HepG2 (cell line): ENCODE results near the gene PACS1. TPM values are rescaled to one million over a fixed set of nuclear protein-coding genes. Genes with fewer than 3 reads are reported as not detected.

Experiments used
- ATAC-seq: fragments of 200-7000 bp; cut with Tn5 transposase; 3 replicates; pipeline ENCODE4 v1.9.1; 2020; ENCODE audit warnings: mild to moderate bottlenecking, moderate library complexity
- BruUV-seq: library from RNA; stranded (reverse); fragments of 400-500 nt; replicated peaks from 2 replicates; lab custom pipeline; 2021; lab: Mats Ljungman, UMichigan
- CTCF ChIA-PET: fragments of 300-600 bp; formaldehyde crosslinking; extraction: SDS; loops from one replicate; lab custom pipeline; 2021; ENCODE audit warnings: low total read pairs, inconsistent platforms, low intra/inter-chr PET ratio; lab: Yijun Ruan, JAX
- POLR2A ChIA-PET: fragments of 350-600 bp; sonication (Branson Sonifier 250); formaldehyde crosslinking; loops from one replicate; lab custom pipeline; 2020; ENCODE audit warnings: antibody characterized with exemption, inconsistent platforms; lab: Yijun Ruan, JAX
- DNase-seq: peaks from one replicate; pipeline ENCODE4 v3.0.0-alpha.2; 2015; ENCODE audit warnings: low spot score
- FAIRE-seq: peaks from 3 replicates; lab custom pipeline; 2011; peaks lifted over from hg19 to GRCh38; lab: Jason Lieb, UNC
- H2AFZ ChIP-seq: one replicate; pipeline ENCODE4 v1.6.1; 2011; ENCODE audit warnings: low read length, inconsistent platforms
- H3K27ac ChIP-seq: fragments of 300-600 bp; 3 replicates; pipeline ENCODE4 v1.8.0; 2011; ENCODE audit warnings: mixed run types, mild to moderate bottlenecking, mixed read lengths, low read length, inconsistent platforms; ENCODE audit not compliant: insufficient read depth; ENCODE audit errors: extremely low read length
- H3K27me3 ChIP-seq, 2 experiments: fragments of 200-600 bp in 1 of 2; 2 replicates in 1 of 2; 3 replicates in 1 of 2; pipeline versions ENCODE4 v1.6.0 to v1.8.0; 2011; ENCODE audit warnings: low read length in 2 of 2, mild to moderate bottlenecking in 2 of 2, moderate library complexity in 2 of 2, inconsistent platforms in 1 of 2; ENCODE audit not compliant: insufficient read depth in 2 of 2, control insufficient read depth in 1 of 2
- H3K36me3 ChIP-seq, 2 experiments: fragments of 200-600 bp in 1 of 2; replicated peaks in 1 of 2; 2 replicates in 1 of 2; 3 replicates in 1 of 2; pipeline versions ENCODE4 v1.5.1 to v1.8.0; 2011; ENCODE audit warnings: low read length in 2 of 2, inconsistent platforms in 1 of 2; ENCODE audit not compliant: insufficient read depth in 2 of 2, control insufficient read depth in 1 of 2
- H3K4me1 ChIP-seq: 2 replicates; pipeline ENCODE4 v1.5.1; 2012; ENCODE audit warnings: low read length, inconsistent platforms; ENCODE audit not compliant: insufficient read depth
- H3K4me2 ChIP-seq: 2 replicates; pipeline ENCODE4 v1.6.0; 2011; ENCODE audit warnings: low read depth, low read length, inconsistent platforms
- H3K4me3 ChIP-seq, 3 experiments: fragments of 200-600 bp in 1 of 3; sonication (generic), shearing (Covaris generic) in 1 of 3; replicated peaks in 1 of 3; 2 replicates each; pipeline ENCODE4 v1.5.1; 2011 to 2016; ENCODE audit warnings: low read length in 3 of 3, inconsistent platforms in 2 of 3, low read depth in 2 of 3, mild to moderate bottlenecking in 2 of 3, control low read depth in 1 of 3, mixed read lengths in 1 of 3; ENCODE audit not compliant: insufficient read depth in 1 of 3
- H3K79me2 ChIP-seq: one replicate; pipeline ENCODE4 v1.6.1; 2011; ENCODE audit warnings: low read length, inconsistent platforms; ENCODE audit not compliant: insufficient read depth
- H3K9ac ChIP-seq: 2 replicates; pipeline ENCODE4 v1.6.0; 2011; ENCODE audit warnings: mild to moderate bottlenecking, low read depth, low read length, inconsistent platforms; ENCODE audit not compliant: insufficient read depth
- H3K9me3 ChIP-seq: 2 replicates; pipeline ENCODE4 v1.5.1; 2012; ENCODE audit warnings: mild to moderate bottlenecking, low read length
- H4K20me1 ChIP-seq: 2 replicates; pipeline ENCODE4 v1.6.0; 2011; ENCODE audit warnings: inconsistent platforms, mild to moderate bottlenecking, low read length, moderate library complexity; ENCODE audit not compliant: insufficient read depth
- NR2F6 ChIP-seq, 2 experiments: IDR thresholded peaks; 2 replicates each; pipeline ENCODE4 v1.6.1; 2016; ENCODE audit warnings: antibody characterized with exemption in 1 of 2, mild to moderate bottlenecking in 1 of 2
- RORA ChIP-seq: sonication (generic); formaldehyde crosslinking; IDR thresholded peaks from 2 replicates; pipeline ENCODE4 v1.5.0; 2020; ENCODE audit warnings: mild to moderate bottlenecking, missing genetic modification reagents, moderate library complexity
- SIX4 ChIP-seq: sonication (generic); formaldehyde crosslinking; IDR thresholded peaks from 2 replicates; pipeline ENCODE4 v1.4.0; 2020; ENCODE audit warnings: missing genetic modification reagents
- SOX6 ChIP-seq, 2 experiments: fragments of 450-650 bp in 1 of 2; sonication (generic) in 1 of 2; formaldehyde crosslinking in 1 of 2; IDR thresholded peaks; 2 replicates each; pipeline versions ENCODE4 v1.4.0 to v1.6.1; 2017 to 2020; ENCODE audit warnings: antibody characterized with exemption in 1 of 2, mild to moderate bottlenecking in 1 of 2, missing genetic modification reagents in 1 of 2
- XRCC5 ChIP-seq: fragments of 200-400 bp; formaldehyde crosslinking; optimal IDR thresholded peaks from 2 replicates; pipeline ENCODE3; 2017; ENCODE audit warnings: mild to moderate bottlenecking, low read length
- ZMYM4 ChIP-seq: sonication (generic); formaldehyde crosslinking; IDR thresholded peaks from 2 replicates; pipeline ENCODE4 v1.8.1; 2023; ENCODE audit warnings: mild to moderate bottlenecking, missing genetic modification reagents
- ZNF180 ChIP-seq: sonication (generic); formaldehyde crosslinking; IDR thresholded peaks from 2 replicates; pipeline ENCODE4 v1.4.0; 2020; ENCODE audit warnings: low read depth, missing genetic modification reagents, borderline replicate concordance
- ZNF225 ChIP-seq: sonication (generic); formaldehyde crosslinking; IDR thresholded peaks from 2 replicates; pipeline ENCODE4 v1.4.0; 2020; ENCODE audit warnings: mild to moderate bottlenecking, missing genetic modification reagents
- ZNF605 ChIP-seq: sonication (generic); formaldehyde crosslinking; IDR thresholded peaks from 2 replicates; pipeline ENCODE4 v1.8.0; 2022; ENCODE audit warnings: mild to moderate bottlenecking, missing genetic modification reagents
- ZNF614 ChIP-seq: IDR thresholded peaks from 2 replicates; pipeline ENCODE4 v1.6.1; 2018; ENCODE audit warnings: missing biosample characterization, missing genetic modification reagents, inconsistent platforms, borderline replicate concordance
- ZNF83 ChIP-seq: sonication (generic); formaldehyde crosslinking; IDR thresholded peaks from 2 replicates; pipeline ENCODE4 v1.4.0; 2020; ENCODE audit warnings: missing genetic modification reagents, mild to moderate bottlenecking, borderline replicate concordance
- WGBS: methylation state at CpG from one replicate; pipeline ENCODE4 v1.1.6; 2017; ENCODE audit warnings: low lambda C conversion rate; 5-methylcytosine and 5-hydroxymethylcytosine counted together
- in situ Hi-C: cut with HindIII; loops from 2 replicates; pipeline ENCODE4 v1.10.0; 2017; ENCODE audit warnings: low pct_unique_long_range_greater_than_20kb; ENCODE audit not compliant: extremely low pct_ligation_motif_present
- intact Hi-C: fragments of 100-400 bp; cut with micrococcal nuclease; formaldehyde crosslinking; loops from one replicate; pipeline ENCODE4 v1.10.0; 2022; ENCODE audit not compliant: unreplicated experiment
- polyA plus RNA-seq, 8 experiments: library from polyadenylated mRNA; depleted of rRNA in 3 of 8; stranded (reverse) in 7 of 8; unstranded in 1 of 8; fragments of >200 nt; fragmentation: Illumina TruSeq in 4 of 8; extraction: Trizol in 4 of 8; gene quantifications; 2 replicates each; pipeline versions ENCODE4 v1.2.1 to v1.2.3, GENCODE V29; 2011 to 2016; ENCODE audit warnings: low read depth in 4 of 8, missing spikeins in 1 of 8, mixed read lengths in 1 of 8; ENCODE audit not compliant: insufficient read depth in 1 of 8
- total RNA-seq, 5 experiments: library from RNA; depleted of rRNA; stranded (reverse); fragments of >200 nt; fragmentation: Illumina TruSeq; extraction: Trizol; gene quantifications; 2 replicates each; pipeline ENCODE4 v1.2.3, GENCODE V29; 2016; ENCODE audit warnings: low read depth in 1 of 5
- TF ChIP-seq, protein P1 (sequence below): sonication (generic); formaldehyde crosslinking; IDR thresholded peaks from 2 replicates; pipeline ENCODE4 v1.5.0; 2020; ENCODE audit warnings: mild to moderate bottlenecking, missing genetic modification reagents
- TF ChIP-seq, protein P2 (sequence below): sonication (generic); formaldehyde crosslinking; conservative IDR thresholded peaks from 2 replicates; pipeline ENCODE4 v1.4.0; 2020; ENCODE audit warnings: missing genetic modification reagents
- TF ChIP-seq, protein P3 (sequence below): sonication (generic); formaldehyde crosslinking; IDR thresholded peaks from 2 replicates; pipeline ENCODE4 v1.4.0; 2020; ENCODE audit warnings: missing genetic modification reagents
- TF ChIP-seq, protein P4 (sequence below): sonication (generic); formaldehyde crosslinking; IDR thresholded peaks from 2 replicates; pipeline ENCODE4 v1.8.0; 2022; ENCODE audit warnings: mild to moderate bottlenecking, missing genetic modification reagents

Gene PACS1
- total and polyA plus RNA-seq, 2 of the 13 experiments (the other 11 are each of a cell fraction or from before 2014, with no cell fraction given), result 7.6 to 8.6 TPM

- TF ChIP-seq, protein P1, sequence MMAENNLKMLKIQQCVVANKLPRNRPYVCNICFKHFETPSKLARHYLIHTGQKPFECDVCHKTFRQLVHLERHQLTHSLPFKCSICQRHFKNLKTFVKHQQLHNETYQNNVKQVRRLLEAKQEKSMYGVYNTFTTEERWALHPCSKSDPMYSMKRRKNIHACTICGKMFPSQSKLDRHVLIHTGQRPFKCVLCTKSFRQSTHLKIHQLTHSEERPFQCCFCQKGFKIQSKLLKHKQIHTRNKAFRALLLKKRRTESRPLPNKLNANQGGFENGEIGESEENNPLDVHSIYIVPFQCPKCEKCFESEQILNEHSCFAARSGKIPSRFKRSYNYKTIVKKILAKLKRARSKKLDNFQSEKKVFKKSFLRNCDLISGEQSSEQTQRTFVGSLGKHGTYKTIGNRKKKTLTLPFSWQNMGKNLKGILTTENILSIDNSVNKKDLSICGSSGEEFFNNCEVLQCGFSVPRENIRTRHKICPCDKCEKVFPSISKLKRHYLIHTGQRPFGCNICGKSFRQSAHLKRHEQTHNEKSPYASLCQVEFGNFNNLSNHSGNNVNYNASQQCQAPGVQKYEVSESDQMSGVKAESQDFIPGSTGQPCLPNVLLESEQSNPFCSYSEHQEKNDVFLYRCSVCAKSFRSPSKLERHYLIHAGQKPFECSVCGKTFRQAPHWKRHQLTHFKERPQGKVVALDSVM (CRISPR knock-in tag), result peak; percentile 94
- TF ChIP-seq SIX4, result 0 out of 2 replicates have a peak, but pooled peaks have one; percentile 29
- TF ChIP-seq, all 625 proteins: peak for 6; not testable (repeated sequence) for 619
Observed at GRCh38 chr11:66114957-66115356, 44.9 kb downstream of the PACS1 start (continued).

DNA sequence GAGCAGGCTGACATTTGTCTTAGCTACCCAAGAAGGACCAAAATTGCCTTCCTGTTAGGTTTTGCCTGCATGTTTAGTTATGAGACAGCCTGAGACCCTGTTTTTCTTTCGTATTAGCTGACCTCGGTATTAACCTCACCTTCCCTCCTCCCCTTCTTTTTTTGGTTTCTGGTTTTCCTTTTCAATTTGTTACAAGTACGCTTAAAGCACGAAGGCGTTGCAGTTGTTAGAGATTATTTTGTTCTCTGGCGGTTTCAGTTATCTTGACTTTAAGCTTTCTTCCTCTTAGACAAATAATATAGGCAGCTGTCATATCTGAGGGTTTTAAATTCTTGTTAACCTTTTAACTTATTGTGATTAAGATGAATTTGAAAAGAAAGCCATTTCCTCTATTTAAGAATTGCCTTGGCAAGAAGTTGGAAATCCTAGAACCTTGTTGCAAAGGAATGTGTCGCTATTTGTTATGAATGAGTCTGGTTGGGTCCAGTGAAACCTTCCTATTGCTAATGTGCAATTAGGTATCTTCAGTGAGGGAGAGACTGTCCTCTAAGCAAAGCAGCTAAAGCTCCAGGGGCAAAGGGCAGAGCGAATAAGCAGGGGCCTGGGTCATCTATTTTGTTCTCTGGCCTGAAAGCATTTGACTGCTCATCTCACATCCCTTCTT, 45.7 kb downstream of the PACS1 start:
- Histone ChIP-seq H3K36me3 (no peaks in the 10 kb centered on the region), H3K9me3 (no peaks in the 10 kb centered on the region), H3K27ac (peak overlapping the region; percentile 64), H3K4me1 (peaks cover 90% of the 10 kb centered on the region), H3K27me3 (no peaks in the 10 kb centered on the region), H3K9ac (peak overlapping the region; percentile 37; the same call in 1 of the 2 replicates), H3K79me2 (peaks cover 2% of the 10 kb centered on the region), H4K20me1 (no peaks in the 10 kb centered on the region), H2AFZ (no peak overlapping the region), H3K4me3 (peak overlapping the region in 2 of 3 experiments; percentile 18 to 32; a peak in 2 of 6 replicates), H3K4me2 (peak overlapping the region; percentile 72)
- no TSS peak for BruUV-seq
- intact Hi-C loops (loop anchor here (5.0 kb wide), 1 partner anchor 43 kb away; the partner anchor contains the start of gene PACS1), in situ Hi-C loops (no loop called here)
- ChIA-PET CTCF (no interaction called here), POLR2A (interaction anchor here (0.7 to 1.8 kb wide), 5 partner anchors 14 to 172 kb away, joined by 3 to 4 read pairs (median 3); partner anchors contain the start of gene SF3B2)
- ATAC-seq (peak; percentile 40), DNase-seq (peak; percentile 46), FAIRE-seq (peak; percentile 73)
- 15% methylated on average over 8 of the region's 8 CpGs for WGBS
- TF ChIP-seq XRCC5 (peak; percentile 44), ZNF605 (CRISPR knock-in tag) (no peak), ZNF83 (CRISPR knock-in tag) (no peak), NR2F6 (IDR thresholded peaks at IDR 0.05) (peak; percentile 49), NR2F6 (CRISPR knock-in tag; IDR thresholded peaks at IDR 0.05) (no peak), RORA (no peak), ZNF225 (CRISPR knock-in tag) (no peak), SOX6 (IDR thresholded peaks at IDR 0.05) (no peak), SOX6 (CRISPR knock-in tag; IDR thresholded peaks at IDR 0.05) (peak; percentile 30; the same call in 1 of the 2 replicates), ZMYM4 (CRISPR knock-in tag) (0 out of 2 replicates have a peak, but pooled peaks have one; percentile 20), ZNF614 (CRISPR knock-in tag) (0 out of 2 replicates have a peak, but pooled peaks have one; percentile 20), ZNF180 (CRISPR knock-in tag) (no peak)
- TF ChIP-seq, protein P2, sequence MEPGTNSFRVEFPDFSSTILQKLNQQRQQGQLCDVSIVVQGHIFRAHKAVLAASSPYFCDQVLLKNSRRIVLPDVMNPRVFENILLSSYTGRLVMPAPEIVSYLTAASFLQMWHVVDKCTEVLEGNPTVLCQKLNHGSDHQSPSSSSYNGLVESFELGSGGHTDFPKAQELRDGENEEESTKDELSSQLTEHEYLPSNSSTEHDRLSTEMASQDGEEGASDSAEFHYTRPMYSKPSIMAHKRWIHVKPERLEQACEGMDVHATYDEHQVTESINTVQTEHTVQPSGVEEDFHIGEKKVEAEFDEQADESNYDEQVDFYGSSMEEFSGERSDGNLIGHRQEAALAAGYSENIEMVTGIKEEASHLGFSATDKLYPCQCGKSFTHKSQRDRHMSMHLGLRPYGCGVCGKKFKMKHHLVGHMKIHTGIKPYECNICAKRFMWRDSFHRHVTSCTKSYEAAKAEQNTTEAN, result no peak
- TF ChIP-seq, protein P3, sequence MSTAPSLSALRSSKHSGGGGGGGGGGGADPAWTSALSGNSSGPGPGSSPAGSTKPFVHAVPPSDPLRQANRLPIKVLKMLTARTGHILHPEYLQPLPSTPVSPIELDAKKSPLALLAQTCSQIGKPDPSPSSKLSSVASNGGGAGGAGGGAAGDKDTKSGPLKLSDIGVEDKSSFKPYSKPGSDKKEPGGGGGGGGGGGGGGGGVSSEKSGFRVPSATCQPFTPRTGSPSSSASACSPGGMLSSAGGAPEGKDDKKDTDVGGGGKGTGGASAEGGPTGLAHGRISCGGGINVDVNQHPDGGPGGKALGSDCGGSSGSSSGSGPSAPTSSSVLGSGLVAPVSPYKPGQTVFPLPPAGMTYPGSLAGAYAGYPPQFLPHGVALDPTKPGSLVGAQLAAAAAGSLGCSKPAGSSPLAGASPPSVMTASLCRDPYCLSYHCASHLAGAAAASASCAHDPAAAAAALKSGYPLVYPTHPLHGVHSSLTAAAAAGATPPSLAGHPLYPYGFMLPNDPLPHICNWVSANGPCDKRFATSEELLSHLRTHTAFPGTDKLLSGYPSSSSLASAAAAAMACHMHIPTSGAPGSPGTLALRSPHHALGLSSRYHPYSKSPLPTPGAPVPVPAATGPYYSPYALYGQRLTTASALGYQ, result no peak
- TF ChIP-seq, protein P4, sequence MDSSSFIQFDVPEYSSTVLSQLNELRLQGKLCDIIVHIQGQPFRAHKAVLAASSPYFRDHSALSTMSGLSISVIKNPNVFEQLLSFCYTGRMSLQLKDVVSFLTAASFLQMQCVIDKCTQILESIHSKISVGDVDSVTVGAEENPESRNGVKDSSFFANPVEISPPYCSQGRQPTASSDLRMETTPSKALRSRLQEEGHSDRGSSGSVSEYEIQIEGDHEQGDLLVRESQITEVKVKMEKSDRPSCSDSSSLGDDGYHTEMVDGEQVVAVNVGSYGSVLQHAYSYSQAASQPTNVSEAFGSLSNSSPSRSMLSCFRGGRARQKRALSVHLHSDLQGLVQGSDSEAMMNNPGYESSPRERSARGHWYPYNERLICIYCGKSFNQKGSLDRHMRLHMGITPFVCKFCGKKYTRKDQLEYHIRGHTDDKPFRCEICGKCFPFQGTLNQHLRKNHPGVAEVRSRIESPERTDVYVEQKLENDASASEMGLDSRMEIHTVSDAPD (CRISPR knock-in tag), result no peak
